ENCODE measurements around the gene S1PR2. TPM values are rescaled to one million over a fixed set of nuclear protein-coding genes. Genes with fewer than 3 reads are reported as not detected.

S1PR2 gene
- total RNA-seq, 1 experiment from 2014 or later = 6.9 TPM

- DNase-seq = no peak
- H4K20me1 ChIP-seq (ENCODE audit: insufficient read depth) = 0 out of 2 replicates have a peak, but pooled peaks cover 3% of the 10 kb centered on the region
- no peak overlapping the region for H3K27ac ChIP-seq
- ChIA-PET POLR2A (ENCODE audit: unreplicated experiment) (no interaction called here), CTCF (interaction anchor here (0.7 kb wide), 1 partner anchor 216 kb away, joined by 3 read pairs; no protein-coding TSS in a partner anchor)
- BruUV-seq (replicated peaks) = no TSS peak
- intact Hi-C loops (cut with micrococcal nuclease; ENCODE audit: unreplicated experiment) = loop anchor here (10.0 kb wide), 1 partner anchor 302 kb away; the partner anchor contains the start of genes CDKN2D and KRI1
- peaks cover 32% of the 10 kb centered on the region for H3F3A ChIP-seq (ENCODE audit: insufficient read depth, low read depth)
- H2AFZ ChIP-seq = no peak overlapping the region
- H3K79me2 ChIP-seq (ENCODE audit: low read depth) = no peaks in the 10 kb centered on the region
- TF ChIP-seq EZH2 (IDR thresholded peaks at IDR 0.05; ENCODE audit: low read depth) (no peak), CTCF (conservative IDR thresholded peaks at IDR 0.05) (no peak)
- no peaks in the 10 kb centered on the region for H3K27me3 ChIP-seq (ENCODE audit: insufficient read depth, low read depth)
- no peaks in the 10 kb centered on the region for H3K36me3 ChIP-seq (ENCODE audit: low read depth)
- H3K9me3 ChIP-seq (ENCODE audit: insufficient read depth, low read depth) = no peaks in the 10 kb centered on the region
- H3K4me3 ChIP-seq = no peak overlapping the region
- peaks cover 18% of the 10 kb centered on the region for H3K4me1 ChIP-seq (replicated peaks; ENCODE audit: insufficient read depth)
- H3K4me2 ChIP-seq = no peak overlapping the region
- no peaks in the 10 kb centered on the region for H3K9me2 ChIP-seq (ENCODE audit: insufficient read depth)
These were observed 31.6 kb upstream of the S1PR2 start for GRCh38 chr19:10262771-10263170.

- Histone ChIP-seq H3K27me3 (ENCODE audit: insufficient read depth, low read depth) (no peaks in the 10 kb centered on the region), H3K36me3 (ENCODE audit: low read depth) (peaks cover 3% of the 10 kb centered on the region; the same call in 1 of the 2 replicates), H3K9me2 (ENCODE audit: insufficient read depth) (no peaks in the 10 kb centered on the region), H3F3A (ENCODE audit: insufficient read depth, low read depth) (peaks cover 49% of the 10 kb centered on the region), H3K4me3 (no peak overlapping the region), H3K4me2 (no peak overlapping the region), H3K79me2 (ENCODE audit: low read depth) (no peaks in the 10 kb centered on the region), H2AFZ (no peak overlapping the region), H3K9me3 (ENCODE audit: insufficient read depth, low read depth) (no peaks in the 10 kb centered on the region), H3K4me1 (replicated peaks; ENCODE audit: insufficient read depth) (peaks cover 18% of the 10 kb centered on the region), H3K27ac (0 out of 2 replicates have a peak overlapping the region, but pooled peaks have one; percentile 5), H4K20me1 (ENCODE audit: insufficient read depth) (0 out of 2 replicates have a peak, but pooled peaks cover 3% of the 10 kb centered on the region)
- CTCF ChIA-PET = interaction anchor here (0.6 to 3.2 kb wide), 8 partner anchors 10 to 140 kb away, joined by 3 to 30 read pairs (median 6); partner anchors contain the start of genes ICAM5 and TYK2
- DNase-seq = peak in 1 of 2 experiments; percentile 76
- TF ChIP-seq EZH2 (IDR thresholded peaks at IDR 0.05; ENCODE audit: low read depth) (no peak), CTCF (conservative IDR thresholded peaks at IDR 0.05) (no peak)
- POLR2A ChIA-PET (ENCODE audit: unreplicated experiment) = interaction anchor here (0.6 to 0.8 kb wide), 5 partner anchors 31 to 490 kb away, joined by 3 to 10 read pairs (median 4); no protein-coding TSS in a partner anchor
- BruUV-seq (replicated peaks) = no TSS peak
- intact Hi-C loops (cut with micrococcal nuclease; ENCODE audit: unreplicated experiment) = loop anchor here (10.0 kb wide), 1 partner anchor 305 kb away; the partner anchor contains the start of genes CDKN2D and KRI1
These were observed 29.0 kb upstream of the S1PR2 start for GRCh38 chr19:10260141-10260584.

- Histone ChIP-seq H3K79me2 (ENCODE audit: low read depth) (peaks cover under 1% of the 10 kb centered on the region; the same call in 1 of the 2 replicates), H4K20me1 (ENCODE audit: insufficient read depth) (0 out of 2 replicates have a peak, but pooled peaks cover 3% of the 10 kb centered on the region), H3K4me1 (replicated peaks; ENCODE audit: insufficient read depth) (peaks cover 18% of the 10 kb centered on the region), H3F3A (ENCODE audit: insufficient read depth, low read depth) (peaks cover 49% of the 10 kb centered on the region), H3K27ac (0 out of 2 replicates have a peak overlapping the region, but pooled peaks have one; percentile 5), H3K9me2 (ENCODE audit: insufficient read depth) (no peaks in the 10 kb centered on the region), H3K36me3 (ENCODE audit: low read depth) (peaks cover 6% of the 10 kb centered on the region; the same call in 1 of the 2 replicates), H3K9me3 (ENCODE audit: insufficient read depth, low read depth) (no peaks in the 10 kb centered on the region), H3K4me2 (no peak overlapping the region), H2AFZ (no peak overlapping the region), H3K4me3 (no peak overlapping the region), H3K27me3 (ENCODE audit: insufficient read depth, low read depth) (no peaks in the 10 kb centered on the region)
- ChIA-PET POLR2A (ENCODE audit: unreplicated experiment) (interaction anchor here (0.5 to 0.6 kb wide), 3 partner anchors 17 to 433 kb away, joined by 3 to 22 read pairs (median 3); no protein-coding TSS in a partner anchor), CTCF (interaction anchor here (0.5 to 3.2 kb wide), 19 partner anchors 10 to 640 kb away, joined by 3 to 30 read pairs (median 5); partner anchors contain the start of genes ICAM1, ICAM5 and TYK2)
- peak; percentile 83 to 86 for DNase-seq
- intact Hi-C loops (cut with micrococcal nuclease; ENCODE audit: unreplicated experiment) = loop anchor here (1.0 to 5.0 kb wide), 2 partner anchors 130 to 218 kb away; no protein-coding TSS in a partner anchor
- BruUV-seq (replicated peaks) = no TSS peak
- peak; percentile 89 for TF ChIP-seq CTCF (conservative IDR thresholded peaks at IDR 0.05)
- no peak for TF ChIP-seq EZH2 (IDR thresholded peaks at IDR 0.05; ENCODE audit: low read depth)
These were observed 28.2 kb upstream of the S1PR2 start for GRCh38 chr19:10259162-10259905.

Measured in PC-9 (cell line).